HG03439 (cell line): Measurements from ENCODE around the gene CTNND1.
A peak's percentile ranks its signal among the peaks of the same experiment; 100 is the strongest.
"Not testable (repeated sequence)": the region's sequence is repeated elsewhere in the genome, so short reads cannot be mapped to it uniquely, and the experiment has no call there.

ENCODE experiments used
- ATAC-seq: cut with Tn5 transposase; IDR thresholded peaks from one replicate; pipeline ENCODE4 v1.9.1; 2021; ENCODE audit warnings: mild to moderate bottlenecking, moderate library complexity; ENCODE audit not compliant: unreplicated experiment

Gene CTNND1

GRCh38 chr11:57761301-57762234, at the start of gene CTNND1:
Gene CTNND1, plus strand, starts transcription at chr11:57761802. Its CDS starts 29,677 bp downstream, at chr11:57791479.
- no peak for ATAC-seq

- peak; percentile 94 for ATAC-seq
Measured at GRCh38 chr11:57712256-57713150, 49.1 kb upstream of the CTNND1 start, which contains the start of gene TMX2. Gene TMX2, plus strand, starts transcription at chr11:57712593. Its CDS starts 26 bp downstream, at chr11:57712619.

GRCh38 chr11:57713835-57714234, 47.8 kb upstream of the CTNND1 start:
- no peak for ATAC-seq

- not testable (repeated sequence) for ATAC-seq
Measured at GRCh38 chr11:57716726-57717125, 44.9 kb upstream of the CTNND1 start.

GRCh38 chr11:57727185-57727584, 34.4 kb upstream of the CTNND1 start:
- no peak for ATAC-seq

- no peak for ATAC-seq
Measured at GRCh38 chr11:57728829-57729228, 32.8 kb upstream of the CTNND1 start.

GRCh38 chr11:57729479-57729878, 32.1 kb upstream of the CTNND1 start:
- no peak for ATAC-seq

GRCh38 chr11:57732661-57733060, 28.9 kb upstream of the CTNND1 start:
- ATAC-seq, result no peak

- ATAC-seq, result no peak
Measured at GRCh38 chr11:57735619-57736298, 25.8 kb upstream of the CTNND1 start.

- peak; percentile 92 for ATAC-seq
Measured at GRCh38 chr11:57741132-57742086, 20.2 kb upstream of the CTNND1 start, which contains the start of gene SELENOH. Gene SELENOH, plus strand, starts transcription at chr11:57741491. Its CDS starts 105 bp downstream, at chr11:57741596.

GRCh38 chr11:57742087-57742452, 19.5 kb upstream of the CTNND1 start:
- ATAC-seq, result no peak

GRCh38 chr11:57744357-57744756, 17.2 kb upstream of the CTNND1 start:
- ATAC-seq, result no peak

- no peak for ATAC-seq
Measured at GRCh38 chr11:57745206-57745605, 16.4 kb upstream of the CTNND1 start.

GRCh38 chr11:57746920-57747319, 14.7 kb upstream of the CTNND1 start:
- ATAC-seq, result no peak

GRCh38 chr11:57751176-57751575, 10.4 kb upstream of the CTNND1 start:
- no peak for ATAC-seq

GRCh38 chr11:57751676-57752253, 9.8 kb upstream of the CTNND1 start, which contains the start of gene BTBD18:
Gene BTBD18, minus strand, starts transcription at chr11:57751819. Its CDS starts 631 bp downstream, at chr11:57751188.
- ATAC-seq, result no peak

GRCh38 chr11:57752954-57753353, 8.6 kb upstream of the CTNND1 start:
- no peak for ATAC-seq

GRCh38 chr11:57758174-57758573, 3.4 kb upstream of the CTNND1 start:
- no peak for ATAC-seq

GRCh38 chr11:57762235-57762861, 746 bp downstream of the CTNND1 start:
- ATAC-seq, result no peak
